ENCODE measurements around the gene MACF1. TPM values are rescaled to one million over a fixed set of nuclear protein-coding genes. Genes with fewer than 3 reads are reported as not detected.

MACF1 gene
- total RNA-seq, 1 donor from 2014 or later: 396 TPM

GRCh38 chr1:39386997-39387396 is 182.5 kb downstream of the MACF1 start:
- intact Hi-C loops (cut with micrococcal nuclease): no loop called here

GRCh38 chr1:39387452-39387851 is 183.0 kb downstream of the MACF1 start:
- intact Hi-C loops (cut with micrococcal nuclease): no loop called here

GRCh38 chr1:39391691-39392679 is 187.5 kb downstream of the MACF1 start:
- intact Hi-C loops (cut with micrococcal nuclease): no loop called here

- intact Hi-C loops (cut with micrococcal nuclease): no loop called here
These were observed 188.5 kb downstream of the MACF1 start for GRCh38 chr1:39392851-39393573.

GRCh38 chr1:39393645-39394044 is 189.2 kb downstream of the MACF1 start:
- intact Hi-C loops (cut with micrococcal nuclease): no loop called here

GRCh38 chr1:39394059-39394458 is 189.6 kb downstream of the MACF1 start:
- intact Hi-C loops (cut with micrococcal nuclease): no loop called here

- intact Hi-C loops (cut with micrococcal nuclease): no loop called here
These were observed 190.1 kb downstream of the MACF1 start for GRCh38 chr1:39394598-39394997.

GRCh38 chr1:39395357-39395831 is 190.9 kb downstream of the MACF1 start:
- intact Hi-C loops (cut with micrococcal nuclease): no loop called here

GRCh38 chr1:39396671-39397070 is 192.2 kb downstream of the MACF1 start:
- intact Hi-C loops (cut with micrococcal nuclease): no loop called here

GRCh38 chr1:39397487-39397886 is 193.0 kb downstream of the MACF1 start:
- intact Hi-C loops (cut with micrococcal nuclease): no loop called here

GRCh38 chr1:39398278-39399021 is 194.0 kb downstream of the MACF1 start:
- intact Hi-C loops (cut with micrococcal nuclease): no loop called here

GRCh38 chr1:39401106-39401505 is 196.6 kb downstream of the MACF1 start:
- intact Hi-C loops (cut with micrococcal nuclease): no loop called here

GRCh38 chr1:39404876-39405275 is 200.4 kb downstream of the MACF1 start:
- intact Hi-C loops (cut with micrococcal nuclease): no loop called here

GRCh38 chr1:39405358-39405757 is 200.9 kb downstream of the MACF1 start:
- intact Hi-C loops (cut with micrococcal nuclease): no loop called here

GRCh38 chr1:39406533-39407450 is 202.3 kb downstream of the MACF1 start:
- intact Hi-C loops (cut with micrococcal nuclease): no loop called here

- intact Hi-C loops (cut with micrococcal nuclease): no loop called here
These were observed 203.0 kb downstream of the MACF1 start for GRCh38 chr1:39407510-39407895.

- intact Hi-C loops (cut with micrococcal nuclease): no loop called here
These were observed 203.6 kb downstream of the MACF1 start for GRCh38 chr1:39407896-39408640.

GRCh38 chr1:39408641-39409054 is 204.2 kb downstream of the MACF1 start:
- intact Hi-C loops (cut with micrococcal nuclease): no loop called here

- intact Hi-C loops (cut with micrococcal nuclease): no loop called here
These were observed 204.7 kb downstream of the MACF1 start for GRCh38 chr1:39409055-39409816.

Measured in T-helper 2 cell treated with Interferon-gamma antibody and Interleukin-4, amounts not matched to agents 100 ng/mL and 5 ng/mL, for 36 hours (primary cell).